VCaP (cell line): ENCODE data around the gene KRT81.
A peak's percentile ranks its signal among the peaks of the same experiment; 100 is the strongest.
"Not testable (repeated sequence)": the region's sequence is repeated elsewhere in the genome, so short reads cannot be mapped to it uniquely, and the experiment has no call there.

Experiments used
- H3K27ac ChIP-seq: fragments of 450-650 bp; 2 replicates; pipeline ENCODE4 v1.5.1; 2017
- CTCF ChIP-seq: fragments of 450-650 bp; conservative IDR thresholded peaks from 2 replicates; pipeline ENCODE4 v1.5.1; 2017; ENCODE audit warnings: mild to moderate bottlenecking, moderate library complexity

KRT81 gene

GRCh38 chr12:52241205-52241842 is 50.0 kb downstream of the KRT81 start:
- H3K27ac ChIP-seq: peak overlapping the region; percentile 94; the same call in 1 of the 2 replicates
- TF ChIP-seq CTCF: no peak

- H3K27ac ChIP-seq: not testable (repeated sequence)
Observed at GRCh38 chr12:52240247-52240646, 51.1 kb downstream of the KRT81 start.

GRCh38 chr12:52239767-52240166 is 51.6 kb downstream of the KRT81 start:
- no peak overlapping the region for H3K27ac ChIP-seq

GRCh38 chr12:52238916-52239646 is 52.3 kb downstream of the KRT81 start:
- no peak for TF ChIP-seq CTCF
- H3K27ac ChIP-seq: no peak overlapping the region

More at GRCh38 chr12:52239767-52240166, 51.6 kb downstream of the KRT81 start:
- TF ChIP-seq CTCF: no peak

- H3K27ac ChIP-seq: no peak overlapping the region
Observed at GRCh38 chr12:52238207-52238840, 53.0 kb downstream of the KRT81 start.

GRCh38 chr12:52236386-52237050 is 54.8 kb downstream of the KRT81 start:
- H3K27ac ChIP-seq: no peak overlapping the region
- no peak for TF ChIP-seq CTCF

More at GRCh38 chr12:52238207-52238840, 53.0 kb downstream of the KRT81 start:
- TF ChIP-seq CTCF: no peak
